Smooth muscle cell (in vitro differentiated cells): ENCODE data around the gene ADAM15. TPM values are rescaled to one million over a fixed set of nuclear protein-coding genes. Genes with fewer than 3 reads are reported as not detected.

Experiments used
- DNase-seq: peaks from one replicate; lab custom pipeline; 2025; ENCODE audit not compliant: unreplicated experiment; lab: John Stamatoyannopoulos, UW
- H2AFZ ChIP-seq: fragments of 200-600 bp; sonication (generic); 2 replicates; pipeline ENCODE4 v1.6.0; 2016; ENCODE audit warnings: antibody characterized with exemption, low read depth, mild to moderate bottlenecking
- H3F3A ChIP-seq: fragments of 200-600 bp; sonication (generic); 2 replicates; pipeline ENCODE4 v1.6.0; 2017; ENCODE audit warnings: antibody characterized with exemption, low read depth
- H3K27ac ChIP-seq: fragments of 200-600 bp; sonication (generic); 2 replicates; pipeline ENCODE4 v1.5.1; 2016; ENCODE audit warnings: low read depth, mild to moderate bottlenecking
- H3K27me3 ChIP-seq: fragments of 200-600 bp; sonication (generic); 2 replicates; pipeline ENCODE4 v1.6.1; 2016; ENCODE audit warnings: low read depth, mild to moderate bottlenecking
- H3K36me3 ChIP-seq: fragments of 200-600 bp; sonication (generic); 2 replicates; pipeline ENCODE4 v1.5.1; 2016; ENCODE audit warnings: low read depth
- H3K4me1 ChIP-seq: fragments of 200-600 bp; sonication (generic); 2 replicates; pipeline ENCODE4 v1.5.1; 2016; ENCODE audit warnings: low read depth
- H3K4me2 ChIP-seq: fragments of 200-600 bp; sonication (generic); 2 replicates; pipeline ENCODE4 v1.6.0; 2016; ENCODE audit warnings: mild to moderate bottlenecking
- H3K4me3 ChIP-seq: fragments of 200-600 bp; sonication (generic); 2 replicates; pipeline ENCODE4 v1.5.1; 2016; ENCODE audit warnings: mild to moderate bottlenecking
- H3K79me2 ChIP-seq: fragments of 200-600 bp; sonication (generic); 2 replicates; pipeline ENCODE4 v1.6.0; 2016; ENCODE audit warnings: low read depth, mild to moderate bottlenecking
- H3K9ac ChIP-seq: fragments of 200-600 bp; sonication (generic); 2 replicates; pipeline ENCODE4 v1.6.0; 2016; ENCODE audit warnings: low read depth
- H3K9me3 ChIP-seq: fragments of 200-600 bp; sonication (generic); replicated peaks from 2 replicates; pipeline ENCODE4 v1.5.1; 2016; ENCODE audit warnings: low read depth
- H4K20me1 ChIP-seq: fragments of 200-600 bp; sonication (generic); 2 replicates; pipeline ENCODE4 v1.6.0; 2016; ENCODE audit warnings: low read depth
- WGBS: methylation state at CpG from one replicate; pipeline ENCODE4 v1.1.7; 2016; ENCODE audit warnings: low lambda C conversion rate; 5-methylcytosine and 5-hydroxymethylcytosine counted together
- polyA plus RNA-seq: library from polyadenylated mRNA; unstranded; fragments of >200 nt; fragmentation: Nextera tagmentation; extraction: Ambion mirVana; gene quantifications from 2 replicates; pipeline ENCODE4 v1.2.1, GENCODE V29; 2016
- total RNA-seq: library from RNA; depleted of rRNA; stranded (reverse); fragments of >200 nt; gene quantifications from 2 replicates; pipeline ENCODE4 v1.2.3, GENCODE V29; 2014
- TF ChIP-seq, protein P1 (sequence below): fragments of 200-600 bp; sonication (generic); IDR thresholded peaks from 2 replicates; pipeline ENCODE4 v1.5.1; 2017; ENCODE audit warnings: borderline replicate concordance, mild to moderate bottlenecking, antibody characterized with exemption; ENCODE audit not compliant: insufficient read depth, poor library complexity, severe bottlenecking

ADAM15 gene
- total and polyA plus RNA-seq, 2 experiments from 2014 or later = 41.2 to 45.4 TPM

DNA sequence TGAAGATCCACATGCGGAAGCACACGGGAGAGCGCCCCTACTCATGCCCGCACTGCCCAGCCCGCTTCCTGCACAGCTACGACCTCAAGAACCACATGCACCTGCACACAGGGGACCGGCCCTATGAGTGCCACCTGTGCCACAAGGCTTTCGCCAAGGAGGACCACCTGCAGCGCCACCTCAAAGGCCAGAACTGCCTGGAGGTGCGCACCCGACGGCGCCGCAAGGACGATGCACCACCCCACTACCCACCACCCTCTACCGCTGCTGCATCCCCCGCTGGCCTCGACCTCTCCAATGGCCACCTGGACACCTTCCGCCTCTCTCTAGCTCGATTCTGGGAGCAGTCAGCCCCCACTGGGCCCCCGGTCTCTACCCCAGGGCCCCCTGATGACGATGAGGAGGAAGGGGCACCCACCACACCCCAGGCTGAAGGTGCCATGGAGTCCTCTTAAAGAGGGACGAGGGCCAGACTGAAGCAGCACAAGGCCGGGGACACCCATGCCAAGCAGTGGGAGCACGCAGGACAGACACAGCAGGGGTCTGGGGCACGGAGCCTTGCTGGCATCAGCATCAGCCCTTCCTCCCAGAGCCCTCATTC, 34.8 kb upstream of the ADAM15 start:
- WGBS = 98% methylated on average over 26 of the region's 26 CpGs

DNA sequence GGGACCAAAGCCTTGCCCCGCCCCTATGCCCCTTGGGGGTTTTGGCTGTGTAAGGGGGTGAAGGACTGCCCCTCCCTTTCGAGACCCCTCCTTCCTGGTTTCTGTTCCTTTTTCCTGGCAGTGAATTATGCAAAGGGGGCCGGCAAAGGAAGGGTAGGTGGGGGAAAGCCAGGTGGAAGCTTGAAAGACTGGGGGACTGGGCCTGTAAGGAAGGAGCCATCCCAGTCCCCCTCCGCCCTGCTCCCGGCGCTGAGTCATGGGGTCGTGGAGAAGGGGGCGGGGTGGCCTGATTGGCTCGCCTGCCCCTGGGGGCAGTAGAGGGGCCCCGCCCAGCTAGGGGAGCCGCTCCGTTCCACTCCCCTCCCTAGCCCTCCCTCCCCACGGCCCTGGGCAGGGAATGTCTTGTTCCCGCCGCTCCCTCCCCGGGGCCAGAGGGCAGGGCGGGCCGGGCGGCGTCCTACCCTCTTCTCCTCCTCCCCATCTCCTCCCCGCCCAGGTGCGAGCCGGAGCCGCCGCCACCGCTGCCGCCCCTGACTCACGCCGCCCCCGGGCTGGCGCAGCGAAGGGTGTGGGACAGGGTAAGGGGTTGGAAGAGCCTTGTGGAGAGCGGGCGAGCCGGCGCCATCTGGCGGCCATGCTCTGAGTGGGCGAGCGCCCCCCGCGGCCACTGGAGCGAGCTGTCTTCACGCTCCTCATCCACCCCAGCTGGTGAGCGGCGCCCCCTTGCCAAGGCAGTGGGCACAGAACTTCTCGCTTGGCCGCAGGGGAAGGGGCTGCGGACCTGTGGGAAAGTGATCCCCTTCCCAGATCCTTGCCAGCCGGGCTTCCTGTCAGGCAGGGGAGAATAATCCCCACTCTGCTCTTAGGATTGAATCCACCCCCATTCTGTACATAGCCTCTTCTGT, 33.8 kb upstream of the ADAM15 start:
- H3K9ac ChIP-seq = peak overlapping the region; percentile 25
- no peaks in the 10 kb centered on the region for H3K27me3 ChIP-seq
- H3K79me2 ChIP-seq = no peaks in the 10 kb centered on the region
- TF ChIP-seq, protein P1, sequence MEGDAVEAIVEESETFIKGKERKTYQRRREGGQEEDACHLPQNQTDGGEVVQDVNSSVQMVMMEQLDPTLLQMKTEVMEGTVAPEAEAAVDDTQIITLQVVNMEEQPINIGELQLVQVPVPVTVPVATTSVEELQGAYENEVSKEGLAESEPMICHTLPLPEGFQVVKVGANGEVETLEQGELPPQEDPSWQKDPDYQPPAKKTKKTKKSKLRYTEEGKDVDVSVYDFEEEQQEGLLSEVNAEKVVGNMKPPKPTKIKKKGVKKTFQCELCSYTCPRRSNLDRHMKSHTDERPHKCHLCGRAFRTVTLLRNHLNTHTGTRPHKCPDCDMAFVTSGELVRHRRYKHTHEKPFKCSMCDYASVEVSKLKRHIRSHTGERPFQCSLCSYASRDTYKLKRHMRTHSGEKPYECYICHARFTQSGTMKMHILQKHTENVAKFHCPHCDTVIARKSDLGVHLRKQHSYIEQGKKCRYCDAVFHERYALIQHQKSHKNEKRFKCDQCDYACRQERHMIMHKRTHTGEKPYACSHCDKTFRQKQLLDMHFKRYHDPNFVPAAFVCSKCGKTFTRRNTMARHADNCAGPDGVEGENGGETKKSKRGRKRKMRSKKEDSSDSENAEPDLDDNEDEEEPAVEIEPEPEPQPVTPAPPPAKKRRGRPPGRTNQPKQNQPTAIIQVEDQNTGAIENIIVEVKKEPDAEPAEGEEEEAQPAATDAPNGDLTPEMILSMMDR = peak; percentile 98
- H3F3A ChIP-seq = peaks cover 3% of the 10 kb centered on the region
- H2AFZ ChIP-seq = no peak overlapping the region
- peaks cover 11% of the 10 kb centered on the region for H3K4me1 ChIP-seq
- peak overlapping the region; percentile 83 for H3K4me2 ChIP-seq
- no peaks in the 10 kb centered on the region for H3K36me3 ChIP-seq
- peak overlapping the region; percentile 75 for H3K27ac ChIP-seq
- WGBS = 11% methylated on average over 16 of the region's 49 CpGs
- H4K20me1 ChIP-seq = peaks cover 11% of the 10 kb centered on the region
- H3K9me3 ChIP-seq = no peaks in the 10 kb centered on the region
- peak overlapping the region; percentile 47 for H3K4me3 ChIP-seq
- peak; percentile 84 for DNase-seq

More for the DNA sequence above, 34.8 kb upstream of the ADAM15 start:
- H3K27me3 ChIP-seq = no peaks in the 10 kb centered on the region
- H3K4me2 ChIP-seq = no peak overlapping the region
- H3K4me1 ChIP-seq = peaks cover 18% of the 10 kb centered on the region
- TF ChIP-seq, protein P1 = no peak
- no peak overlapping the region for H2AFZ ChIP-seq
- no peaks in the 10 kb centered on the region for H3K36me3 ChIP-seq
- H3K9ac ChIP-seq = no peak overlapping the region
- peaks cover 21% of the 10 kb centered on the region for H4K20me1 ChIP-seq
- H3K79me2 ChIP-seq = no peaks in the 10 kb centered on the region
- peak overlapping the region; percentile 75 for H3K27ac ChIP-seq
- no peak overlapping the region for H3K4me3 ChIP-seq
- H3K9me3 ChIP-seq = no peaks in the 10 kb centered on the region
- H3F3A ChIP-seq = peaks cover 3% of the 10 kb centered on the region
- no peak for DNase-seq

DNA sequence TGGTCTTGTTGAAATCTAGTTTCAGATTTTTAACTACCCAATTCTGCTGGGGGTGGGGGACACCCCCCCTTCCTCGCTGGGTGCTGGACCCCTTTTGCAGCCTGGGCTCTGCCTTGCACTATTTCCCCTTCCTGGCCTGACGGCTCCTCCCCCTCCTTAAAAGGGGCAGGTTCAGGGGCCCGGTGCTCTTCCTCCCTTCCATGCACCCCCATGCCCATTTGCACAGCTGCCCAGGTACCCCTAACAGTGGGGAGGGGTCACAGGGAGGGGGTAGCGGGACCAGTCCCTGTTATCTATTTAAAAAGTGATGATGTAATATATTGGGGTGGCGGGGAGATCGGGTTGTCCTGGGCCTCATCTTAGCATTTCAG, 33.2 kb upstream of the ADAM15 start:
- 82% methylated on average over 6 of the region's 6 CpGs for WGBS
- Histone ChIP-seq H3K4me3 (peak overlapping the region; percentile 47), H3K79me2 (no peaks in the 10 kb centered on the region), H3K4me2 (peak overlapping the region; percentile 83), H3K9ac (no peak overlapping the region), H3K27me3 (no peaks in the 10 kb centered on the region), H3K4me1 (peaks cover 7% of the 10 kb centered on the region), H3K27ac (no peak overlapping the region), H2AFZ (no peak overlapping the region), H3K36me3 (no peaks in the 10 kb centered on the region), H3K9me3 (no peaks in the 10 kb centered on the region), H3F3A (peaks cover 3% of the 10 kb centered on the region), H4K20me1 (peaks cover 10% of the 10 kb centered on the region)
- DNase-seq = no peak
- TF ChIP-seq, protein P1 = no peak
